RKO (cell line): ENCODE data around the gene H1-8.
"Not testable (repeated sequence)": the region's sequence is repeated elsewhere in the genome, so short reads cannot be mapped to it uniquely, and the experiment has no call there.

Experiments
- DNase-seq: peaks from one replicate; pipeline ENCODE4 v3.0.0-alpha.2; 2016; ENCODE audit warnings: low spot score

Gene H1-8

DNA sequence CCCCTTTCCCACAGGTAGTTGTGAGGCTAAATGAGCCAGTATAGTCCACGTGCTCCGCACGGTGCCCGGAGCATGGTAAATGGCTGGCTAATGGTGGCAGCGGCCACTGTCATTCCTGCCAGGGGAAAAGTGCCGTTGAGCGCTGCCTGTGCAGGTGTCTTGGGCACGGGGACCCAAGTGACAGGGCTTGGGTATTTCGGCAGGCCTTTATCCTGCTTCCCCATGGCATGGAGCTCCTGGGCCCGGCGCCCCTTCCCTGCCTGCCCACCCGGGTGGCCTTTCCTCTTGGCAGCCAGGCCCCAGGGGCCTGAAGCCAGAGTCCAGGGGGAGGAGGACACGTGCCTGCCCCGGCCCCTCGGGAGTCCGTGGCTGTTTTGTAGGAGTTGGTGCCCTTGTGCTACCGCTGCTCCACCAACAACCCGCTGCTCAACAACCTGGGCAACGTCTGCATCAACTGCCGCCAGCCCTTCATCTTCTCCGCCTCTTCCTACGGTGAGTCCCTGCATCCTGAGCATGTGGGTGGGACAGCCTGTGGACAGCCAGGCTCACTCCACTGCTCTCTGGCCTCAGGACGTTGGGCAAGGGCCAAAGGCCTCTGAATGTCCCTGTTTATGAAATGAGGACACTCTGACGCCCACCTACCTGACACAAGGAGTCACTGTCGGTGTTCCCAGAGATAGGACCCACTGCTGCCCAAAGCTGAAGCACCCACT lies 27.7 kb upstream of the H1-8 start:
- DNase-seq: not testable (repeated sequence)

DNA sequence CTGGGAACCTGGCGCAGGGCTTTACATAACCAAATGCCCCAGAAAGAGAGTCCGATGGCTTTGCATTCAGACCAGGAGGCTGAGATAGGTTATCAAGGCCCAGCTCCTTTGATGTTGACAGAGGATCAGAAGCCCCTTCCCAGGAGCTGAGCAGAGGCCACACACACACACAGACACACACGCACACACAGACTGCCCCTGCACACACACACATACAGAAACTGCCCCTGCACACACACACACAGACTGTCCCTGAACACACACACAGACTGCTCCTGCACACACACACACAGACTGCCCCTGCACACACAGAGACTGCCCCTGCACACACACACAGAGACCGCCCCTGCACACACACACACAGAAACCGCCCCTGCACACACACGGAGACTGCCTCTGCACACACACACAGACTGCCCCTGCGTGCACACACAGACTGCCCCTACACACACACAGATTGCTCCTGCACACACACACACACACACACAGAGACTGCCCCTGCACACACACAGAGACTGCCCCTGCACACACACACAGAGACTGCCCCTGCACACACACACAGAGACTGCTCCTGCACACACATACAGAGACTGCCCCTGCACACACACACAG lies 27.0 kb upstream of the H1-8 start:
- not testable (repeated sequence) for DNase-seq

DNA sequence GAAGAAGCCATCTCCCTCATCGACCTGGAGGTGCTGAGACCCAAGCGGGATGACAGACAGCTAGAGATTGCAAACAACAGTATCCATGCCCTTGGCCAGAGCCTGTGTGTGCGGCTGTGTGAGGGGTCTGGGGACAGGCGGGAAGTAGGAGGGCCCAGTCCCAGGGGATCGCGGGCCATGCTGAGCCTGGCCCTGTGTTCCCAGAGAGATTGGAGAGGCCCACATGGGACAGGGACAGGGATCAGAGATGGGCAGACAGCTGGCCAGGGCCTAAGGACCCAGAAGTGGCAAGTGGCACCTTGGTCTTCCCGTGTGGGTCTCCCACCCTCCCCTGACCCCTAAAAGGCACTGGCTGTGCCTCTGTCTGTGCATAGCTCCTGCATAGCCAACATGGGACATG lies 25.5 kb upstream of the H1-8 start:
- DNase-seq: no peak

DNA sequence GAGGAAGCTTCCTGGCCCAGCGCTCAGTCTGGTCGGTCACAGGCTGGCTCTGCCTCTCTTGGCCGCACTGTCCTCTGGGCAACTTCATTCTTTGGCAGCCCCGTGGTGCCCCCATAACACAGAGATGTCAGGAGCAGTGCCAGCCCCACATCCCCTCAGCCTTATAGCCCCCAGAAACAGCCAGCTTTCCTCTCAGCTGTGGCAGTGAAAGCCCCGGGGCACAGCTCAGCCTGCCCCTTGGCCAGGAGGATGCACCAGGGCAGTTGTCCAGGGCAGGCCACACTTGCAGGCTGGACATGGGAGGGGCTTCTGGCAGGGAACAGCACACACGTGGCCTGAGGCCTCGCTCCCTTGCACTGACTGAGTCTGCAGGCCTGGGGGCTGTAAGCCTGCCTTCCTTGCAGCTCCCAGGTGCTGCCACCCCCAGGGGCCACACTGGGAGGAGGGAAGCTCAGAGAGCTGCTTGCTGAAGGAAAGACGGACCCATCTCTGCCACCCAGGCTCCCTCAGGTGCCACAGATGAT lies 24.9 kb upstream of the H1-8 start:
- DNase-seq: no peak

DNA sequence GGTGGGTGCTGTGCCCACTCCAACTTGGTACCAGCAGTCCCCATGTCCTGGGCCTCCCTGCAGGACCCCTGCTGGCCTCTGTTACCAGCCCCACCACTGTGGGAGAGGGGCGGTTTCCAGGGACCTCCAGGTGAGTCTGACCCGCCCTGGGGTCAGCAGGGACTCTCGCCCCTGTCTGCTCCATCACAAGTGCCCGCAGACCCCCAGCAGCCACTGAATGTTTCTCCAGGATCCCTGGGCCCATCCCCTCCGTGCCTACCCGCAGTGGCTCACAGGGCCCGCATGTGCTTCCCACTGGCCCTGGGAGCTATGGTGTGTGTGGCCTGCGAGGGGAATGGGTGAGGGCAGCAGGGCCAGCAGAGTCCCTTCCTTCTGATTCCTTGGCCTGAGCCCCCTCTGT lies 24.4 kb upstream of the H1-8 start:
- no peak for DNase-seq

DNA sequence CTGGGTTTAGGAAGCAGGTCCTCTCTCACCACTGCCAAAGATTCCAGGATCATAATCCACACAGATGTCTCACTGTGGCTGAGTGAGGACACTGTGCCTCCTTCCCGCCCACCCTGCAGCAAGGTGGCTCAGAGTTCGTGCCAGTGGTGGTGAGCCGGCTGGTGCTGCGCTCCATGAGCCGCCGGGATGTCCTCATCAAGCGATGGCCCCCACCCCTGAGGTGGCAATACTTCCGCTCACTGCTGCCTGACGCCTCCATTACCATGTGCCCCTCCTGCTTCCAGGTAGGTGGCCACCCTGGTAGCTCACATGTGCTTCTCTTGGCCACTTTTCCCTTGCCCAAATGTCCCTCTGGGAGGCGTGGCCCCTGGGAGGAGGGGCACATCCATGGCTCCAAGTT lies 23.5 kb upstream of the H1-8 start:
- no peak for DNase-seq

DNA sequence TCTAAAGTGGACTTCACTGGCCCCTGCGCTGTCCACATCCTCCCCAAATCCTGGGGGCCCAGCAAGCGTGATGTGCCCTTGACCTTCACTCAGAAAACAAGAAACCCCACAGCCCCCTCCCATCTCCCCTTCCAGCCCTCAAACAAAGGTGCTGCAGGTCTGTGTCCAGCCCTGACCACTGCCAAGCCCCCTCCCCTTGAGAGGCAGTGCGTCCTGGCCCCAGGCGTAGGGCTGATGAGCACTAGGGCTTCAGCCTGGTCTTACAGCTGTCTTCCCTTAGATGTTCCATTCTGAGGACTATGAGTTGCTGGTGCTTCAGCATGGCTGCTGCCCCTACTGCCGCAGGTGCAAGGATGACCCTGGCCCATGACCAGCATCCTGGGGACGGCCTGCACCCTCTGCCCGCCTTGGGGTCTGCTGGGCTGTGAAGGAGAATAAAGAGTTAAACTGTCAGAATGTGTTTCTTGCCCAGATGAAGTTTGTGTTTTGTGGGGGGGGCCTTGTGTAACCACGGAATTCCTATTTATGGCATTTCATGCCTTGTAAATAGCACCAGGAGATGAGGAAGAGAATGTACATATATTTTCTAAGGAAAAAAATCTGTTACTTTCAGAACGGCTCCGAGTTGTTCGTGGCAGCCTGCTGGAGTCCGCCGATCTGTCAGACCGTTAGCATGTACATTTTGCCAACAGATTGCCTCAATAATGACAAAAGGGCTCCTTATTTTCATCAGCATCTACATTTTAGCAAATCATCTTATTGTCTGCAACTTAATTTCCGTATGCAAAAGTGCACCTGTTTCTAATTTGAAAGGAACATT lies 22.9 kb upstream of the H1-8 start:
- DNase-seq: no peak

DNA sequence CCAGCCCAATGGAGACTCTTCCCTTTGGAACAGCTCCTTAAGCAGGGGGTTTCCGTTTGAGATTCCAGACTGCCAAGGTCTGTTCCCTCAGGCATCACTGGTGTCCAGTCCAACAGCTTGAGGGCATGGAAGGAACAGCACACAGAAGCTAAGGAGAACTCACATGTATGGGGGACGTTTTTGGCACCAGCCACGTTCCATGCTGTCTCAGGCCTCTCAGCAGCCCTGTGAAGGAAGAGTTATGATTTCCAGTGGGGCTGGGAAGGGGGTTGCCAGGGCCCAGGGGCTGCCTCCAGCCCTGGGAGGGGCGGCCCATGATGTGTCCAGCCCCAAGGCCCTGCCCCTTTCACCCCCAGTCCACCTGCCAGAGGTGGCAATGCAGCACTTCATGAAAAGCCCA lies 22.0 kb upstream of the H1-8 start:
- DNase-seq: no peak

DNA sequence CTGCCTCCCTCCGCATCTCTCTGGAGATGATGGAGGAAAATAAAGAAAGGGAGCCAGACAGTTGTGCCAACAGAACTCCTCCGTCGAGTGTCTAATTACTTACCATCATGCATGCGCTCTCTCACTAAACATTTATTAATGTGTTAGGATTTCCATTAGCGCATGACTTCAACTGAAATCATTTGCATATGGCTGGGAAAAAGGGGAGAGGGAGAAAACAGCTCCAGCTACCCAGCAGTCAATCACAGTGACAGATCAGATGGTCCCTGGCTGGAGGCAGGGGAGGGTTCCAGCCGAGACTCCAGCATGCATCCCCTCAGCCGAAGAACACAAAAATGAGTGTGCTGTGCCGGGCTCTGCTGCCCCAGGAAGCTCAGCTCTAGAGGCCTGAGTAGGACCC lies 21.4 kb upstream of the H1-8 start:
- DNase-seq: no peak

DNA sequence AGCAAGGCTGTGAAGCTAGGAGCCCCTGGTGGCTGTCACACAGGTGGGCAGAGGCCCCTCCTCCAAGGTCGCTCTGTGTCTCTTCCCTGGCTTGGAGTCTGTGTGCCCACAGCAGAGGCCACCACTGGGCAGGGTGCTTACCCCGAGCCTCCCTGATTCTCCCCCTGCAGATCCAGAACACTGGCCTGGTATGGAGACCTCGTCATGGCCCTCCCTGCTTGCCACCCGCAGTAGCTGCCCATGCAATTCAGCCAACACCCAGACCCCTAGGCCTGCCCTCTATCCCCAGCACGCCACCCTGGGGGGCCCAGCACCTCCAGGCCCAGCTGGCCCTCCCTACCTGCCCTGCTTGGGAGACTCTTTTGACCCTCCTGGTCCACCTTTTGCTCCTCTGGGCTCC lies 20.0 kb upstream of the H1-8 start:
- no peak for DNase-seq

DNA sequence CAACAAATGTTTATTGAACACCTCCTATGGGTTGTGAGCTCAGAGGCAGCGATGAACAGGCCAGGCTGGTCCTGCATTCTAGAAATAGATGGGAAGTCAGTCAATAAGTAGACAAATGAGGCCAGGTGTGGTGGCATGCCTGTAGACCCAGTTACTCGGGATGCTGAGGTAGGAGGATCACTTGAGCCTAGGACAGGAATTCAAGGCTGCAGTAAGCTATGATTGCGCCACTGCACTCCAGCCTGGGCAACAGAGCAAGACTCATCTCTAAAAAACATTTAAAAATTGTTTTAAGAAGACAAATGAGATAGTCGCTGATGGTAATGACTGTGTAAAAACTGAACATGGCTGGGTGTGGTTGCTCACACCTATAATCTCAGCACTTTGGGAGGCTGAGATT lies 18.9 kb upstream of the H1-8 start:
- no peak for DNase-seq

DNA sequence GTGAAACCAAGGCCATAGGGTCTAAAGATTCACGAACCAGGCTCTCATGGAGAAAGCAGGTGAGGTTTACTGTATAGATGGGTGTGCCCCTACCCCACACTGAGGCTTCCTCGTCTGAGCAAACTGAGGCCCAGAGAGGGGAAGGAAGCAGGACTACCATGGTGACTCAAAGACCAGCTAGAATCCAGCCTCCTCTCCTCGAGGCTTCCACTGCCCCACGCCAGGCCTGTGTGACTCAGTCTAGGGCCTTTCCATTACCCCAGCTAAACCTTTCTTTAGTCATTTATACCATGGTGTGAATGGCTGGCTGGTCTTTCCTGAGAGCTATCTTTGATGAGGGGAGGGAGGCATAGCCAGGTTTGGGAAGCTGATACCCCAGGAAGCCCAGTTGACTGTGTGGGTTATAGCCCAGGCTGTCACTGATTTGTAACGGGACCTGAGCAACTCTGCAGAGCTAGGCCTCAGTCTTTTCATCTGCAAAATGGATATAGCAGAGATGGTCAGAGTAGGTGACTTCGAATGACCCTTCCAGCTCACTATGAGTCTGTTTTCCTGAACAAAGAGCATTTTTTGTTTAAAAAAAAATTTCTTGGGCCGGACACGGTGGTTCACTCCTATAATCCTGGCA lies 17.5 kb upstream of the H1-8 start:
- peak; percentile 19 for DNase-seq

DNA sequence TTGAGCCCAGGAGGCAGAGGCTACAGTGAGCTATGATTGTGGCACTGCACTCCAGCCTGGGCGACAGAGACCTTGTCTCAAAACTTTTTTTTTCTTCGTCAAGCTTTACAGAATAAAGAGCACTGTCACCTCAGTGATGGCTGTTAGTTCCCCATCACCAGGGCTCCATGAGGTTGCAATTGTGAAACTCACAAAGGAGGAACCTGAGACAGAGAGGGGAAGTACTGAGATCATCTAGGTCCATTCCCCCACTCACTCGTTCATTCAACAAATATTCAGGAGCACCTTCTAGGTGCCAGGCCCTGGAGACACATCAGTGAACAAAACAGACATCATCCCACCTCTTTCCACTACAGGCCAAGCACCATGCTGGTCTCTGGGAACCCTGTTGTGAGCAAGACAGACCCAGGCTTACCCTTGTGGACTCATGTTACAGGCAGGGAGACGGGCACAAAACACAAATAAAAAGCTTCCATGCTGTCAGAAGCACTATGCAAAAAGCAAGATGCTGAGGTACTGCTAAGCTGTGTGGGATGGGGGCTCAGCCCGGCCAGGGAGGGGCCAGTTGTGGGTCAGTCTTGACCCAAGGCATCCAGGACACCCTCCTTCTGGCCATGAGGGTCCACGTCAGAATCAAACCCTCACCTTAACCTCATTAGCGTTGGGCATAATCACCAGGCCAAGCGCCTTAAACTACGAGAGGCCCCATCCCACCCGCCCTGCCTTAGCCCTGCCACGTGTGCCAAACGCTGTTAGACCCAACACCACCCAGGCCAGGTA lies 16.7 kb upstream of the H1-8 start:
- no peak for DNase-seq

DNA sequence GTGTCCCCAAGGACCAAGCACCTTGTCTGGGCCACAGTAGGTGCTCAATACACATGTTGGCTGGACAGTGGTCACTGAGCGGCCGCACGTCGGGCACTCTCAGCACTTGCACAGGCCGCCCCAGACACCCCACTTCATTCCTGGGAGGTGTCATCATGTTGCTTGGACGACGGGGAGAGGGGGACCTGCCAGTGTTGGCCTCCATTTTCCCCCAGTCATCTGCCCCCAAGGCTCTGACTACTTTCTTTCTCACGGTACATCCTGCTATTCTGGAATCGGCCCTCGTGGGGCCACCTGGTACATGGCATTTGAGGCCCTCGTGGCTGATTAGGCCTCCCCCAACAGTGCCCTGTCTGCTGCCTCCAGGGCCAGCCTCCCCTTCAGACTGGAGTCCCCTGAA lies 15.7 kb upstream of the H1-8 start:
- no peak for DNase-seq

DNA sequence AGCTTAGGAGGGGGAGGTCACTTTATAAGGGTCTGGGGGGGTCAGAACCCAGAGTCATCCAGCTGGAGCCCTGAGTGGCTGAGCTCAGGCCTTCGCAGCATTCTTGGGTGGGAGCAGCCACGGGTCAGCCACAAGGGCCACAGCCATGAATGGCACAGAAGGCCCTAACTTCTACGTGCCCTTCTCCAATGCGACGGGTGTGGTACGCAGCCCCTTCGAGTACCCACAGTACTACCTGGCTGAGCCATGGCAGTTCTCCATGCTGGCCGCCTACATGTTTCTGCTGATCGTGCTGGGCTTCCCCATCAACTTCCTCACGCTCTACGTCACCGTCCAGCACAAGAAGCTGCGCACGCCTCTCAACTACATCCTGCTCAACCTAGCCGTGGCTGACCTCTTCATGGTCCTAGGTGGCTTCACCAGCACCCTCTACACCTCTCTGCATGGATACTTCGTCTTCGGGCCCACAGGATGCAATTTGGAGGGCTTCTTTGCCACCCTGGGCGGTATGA lies 14.3 kb upstream of the H1-8 start, which contains the start of gene RHO:
TSS of gene RHO (plus strand) at position 51 of the 512 bp plus-strand sequence. CDS start at position 146, 95 bp downstream.
- no peak for DNase-seq

DNA sequence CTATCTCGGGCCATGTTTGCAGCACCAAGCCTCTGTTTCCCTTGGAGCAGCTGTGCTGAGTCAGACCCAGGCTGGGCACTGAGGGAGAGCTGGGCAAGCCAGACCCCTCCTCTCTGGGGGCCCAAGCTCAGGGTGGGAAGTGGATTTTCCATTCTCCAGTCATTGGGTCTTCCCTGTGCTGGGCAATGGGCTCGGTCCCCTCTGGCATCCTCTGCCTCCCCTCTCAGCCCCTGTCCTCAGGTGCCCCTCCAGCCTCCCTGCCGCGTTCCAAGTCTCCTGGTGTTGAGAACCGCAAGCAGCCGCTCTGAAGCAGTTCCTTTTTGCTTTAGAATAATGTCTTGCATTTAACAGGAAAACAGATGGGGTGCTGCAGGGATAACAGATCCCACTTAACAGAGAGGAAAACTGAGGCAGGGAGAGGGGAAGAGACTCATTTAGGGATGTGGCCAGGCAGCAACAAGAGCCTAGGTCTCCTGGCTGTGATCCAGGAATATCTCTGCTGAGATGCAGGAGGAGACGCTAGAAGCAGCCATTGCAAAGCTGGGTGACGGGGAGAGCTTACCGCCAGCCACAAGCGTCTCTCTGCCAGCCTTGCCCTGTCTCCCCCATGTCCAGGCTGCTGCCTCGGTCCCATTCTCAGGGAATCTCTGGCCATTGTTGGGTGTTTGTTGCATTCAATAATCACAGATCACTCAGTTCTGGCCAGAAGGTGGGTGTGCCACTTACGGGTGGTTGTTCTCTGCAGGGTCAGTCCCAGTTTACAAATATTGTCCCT lies 13.4 kb upstream of the H1-8 start:
- no peak for DNase-seq

DNA sequence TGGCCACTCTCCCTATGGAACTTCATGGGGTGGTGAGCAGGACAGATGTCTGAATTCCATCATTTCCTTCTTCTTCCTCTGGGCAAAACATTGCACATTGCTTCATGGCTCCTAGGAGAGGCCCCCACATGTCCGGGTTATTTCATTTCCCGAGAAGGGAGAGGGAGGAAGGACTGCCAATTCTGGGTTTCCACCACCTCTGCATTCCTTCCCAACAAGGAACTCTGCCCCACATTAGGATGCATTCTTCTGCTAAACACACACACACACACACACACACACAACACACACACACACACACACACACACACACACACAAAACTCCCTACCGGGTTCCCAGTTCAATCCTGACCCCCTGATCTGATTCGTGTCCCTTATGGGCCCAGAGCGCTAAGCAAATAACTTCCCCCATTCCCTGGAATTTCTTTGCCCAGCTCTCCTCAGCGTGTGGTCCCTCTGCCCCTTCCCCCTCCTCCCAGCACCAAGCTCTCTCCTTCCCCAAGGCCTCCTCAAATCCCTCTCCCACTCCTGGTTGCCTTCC lies 12.7 kb upstream of the H1-8 start:
- no peak for DNase-seq

DNA sequence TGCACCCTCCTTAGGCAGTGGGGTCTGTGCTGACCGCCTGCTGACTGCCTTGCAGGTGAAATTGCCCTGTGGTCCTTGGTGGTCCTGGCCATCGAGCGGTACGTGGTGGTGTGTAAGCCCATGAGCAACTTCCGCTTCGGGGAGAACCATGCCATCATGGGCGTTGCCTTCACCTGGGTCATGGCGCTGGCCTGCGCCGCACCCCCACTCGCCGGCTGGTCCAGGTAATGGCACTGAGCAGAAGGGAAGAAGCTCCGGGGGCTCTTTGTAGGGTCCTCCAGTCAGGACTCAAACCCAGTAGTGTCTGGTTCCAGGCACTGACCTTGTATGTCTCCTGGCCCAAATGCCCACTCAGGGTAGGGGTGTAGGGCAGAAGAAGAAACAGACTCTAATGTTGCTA lies 12.2 kb upstream of the H1-8 start:
- DNase-seq: no peak

DNA sequence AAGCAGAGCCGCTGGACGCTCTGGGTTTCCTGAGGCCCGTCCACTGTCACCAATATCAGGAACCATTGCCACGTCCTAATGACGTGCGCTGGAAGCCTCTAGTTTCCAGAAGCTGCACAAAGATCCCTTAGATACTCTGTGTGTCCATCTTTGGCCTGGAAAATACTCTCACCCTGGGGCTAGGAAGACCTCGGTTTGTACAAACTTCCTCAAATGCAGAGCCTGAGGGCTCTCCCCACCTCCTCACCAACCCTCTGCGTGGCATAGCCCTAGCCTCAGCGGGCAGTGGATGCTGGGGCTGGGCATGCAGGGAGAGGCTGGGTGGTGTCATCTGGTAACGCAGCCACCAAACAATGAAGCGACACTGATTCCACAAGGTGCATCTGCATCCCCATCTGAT lies 11.3 kb upstream of the H1-8 start:
- DNase-seq: no peak

DNA sequence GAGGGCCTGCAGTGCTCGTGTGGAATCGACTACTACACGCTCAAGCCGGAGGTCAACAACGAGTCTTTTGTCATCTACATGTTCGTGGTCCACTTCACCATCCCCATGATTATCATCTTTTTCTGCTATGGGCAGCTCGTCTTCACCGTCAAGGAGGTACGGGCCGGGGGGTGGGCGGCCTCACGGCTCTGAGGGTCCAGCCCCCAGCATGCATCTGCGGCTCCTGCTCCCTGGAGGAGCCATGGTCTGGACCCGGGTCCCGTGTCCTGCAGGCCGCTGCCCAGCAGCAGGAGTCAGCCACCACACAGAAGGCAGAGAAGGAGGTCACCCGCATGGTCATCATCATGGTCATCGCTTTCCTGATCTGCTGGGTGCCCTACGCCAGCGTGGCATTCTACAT lies 10.7 kb upstream of the H1-8 start:
- DNase-seq: no peak
